ENCODE measurements around the gene PCSK9. TPM values are rescaled to one million over a fixed set of nuclear protein-coding genes. Genes with fewer than 3 reads are reported as not detected.
A peak's percentile ranks its signal among the peaks of the same experiment; 100 is the strongest.

The PCSK9 gene
- total and polyA plus RNA-seq, 9 of the 15 experiments (the other 6 are each of a cell fraction or from before 2014, with no cell fraction given): 3.2 to 58.6 (median 24.7) TPM

DNA sequence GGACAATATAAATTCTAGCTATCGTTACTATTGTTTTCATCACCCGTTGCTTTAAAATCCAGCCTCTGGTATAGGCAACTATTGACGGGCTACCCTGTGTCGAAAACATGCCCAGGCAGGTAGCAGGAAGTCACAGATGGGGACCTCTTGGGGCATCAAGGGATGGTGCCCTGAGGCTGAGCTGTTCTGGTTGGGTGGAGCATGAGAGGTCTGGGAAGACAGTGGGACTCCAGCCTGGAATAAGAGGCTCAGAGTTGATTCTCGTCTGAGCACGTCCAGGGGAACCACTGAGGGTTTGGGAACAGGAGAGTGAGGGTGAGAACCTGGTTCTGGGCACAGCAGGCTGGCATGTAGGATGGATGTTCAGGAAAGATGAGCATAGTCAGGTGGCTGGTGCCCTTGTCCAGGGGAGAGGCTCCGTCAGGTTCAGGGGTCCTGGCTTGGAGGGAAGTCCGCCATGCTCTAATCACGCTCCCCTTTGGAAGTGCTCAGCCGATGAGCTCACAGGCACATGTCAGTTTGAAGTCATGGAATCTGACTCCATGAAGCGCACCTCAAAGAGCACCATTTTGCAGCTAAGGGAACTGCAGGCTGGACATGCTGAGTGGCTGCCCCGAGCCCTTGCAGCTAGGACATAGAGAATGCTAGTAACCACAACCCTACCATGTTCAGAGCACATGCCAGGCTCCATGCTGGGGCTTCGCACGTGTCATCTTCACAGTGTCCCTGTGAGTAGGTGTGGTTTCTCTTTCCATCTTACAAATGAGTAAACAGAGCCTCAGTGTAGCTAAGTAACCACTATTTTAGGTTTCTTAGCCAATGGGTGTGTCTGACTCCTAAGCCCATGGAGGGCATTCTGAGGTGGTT is 21.0 kb downstream of the PCSK9 start (continued):
- TF ChIP-seq, protein P1, sequence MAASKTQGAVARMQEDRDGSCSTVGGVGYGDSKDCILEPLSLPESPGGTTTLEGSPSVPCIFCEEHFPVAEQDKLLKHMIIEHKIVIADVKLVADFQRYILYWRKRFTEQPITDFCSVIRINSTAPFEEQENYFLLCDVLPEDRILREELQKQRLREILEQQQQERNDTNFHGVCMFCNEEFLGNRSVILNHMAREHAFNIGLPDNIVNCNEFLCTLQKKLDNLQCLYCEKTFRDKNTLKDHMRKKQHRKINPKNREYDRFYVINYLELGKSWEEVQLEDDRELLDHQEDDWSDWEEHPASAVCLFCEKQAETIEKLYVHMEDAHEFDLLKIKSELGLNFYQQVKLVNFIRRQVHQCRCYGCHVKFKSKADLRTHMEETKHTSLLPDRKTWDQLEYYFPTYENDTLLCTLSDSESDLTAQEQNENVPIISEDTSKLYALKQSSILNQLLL (CRISPR knock-in tag; IDR thresholded peaks at IDR 0.05; ENCODE audit: borderline replicate concordance): no peak

DNA sequence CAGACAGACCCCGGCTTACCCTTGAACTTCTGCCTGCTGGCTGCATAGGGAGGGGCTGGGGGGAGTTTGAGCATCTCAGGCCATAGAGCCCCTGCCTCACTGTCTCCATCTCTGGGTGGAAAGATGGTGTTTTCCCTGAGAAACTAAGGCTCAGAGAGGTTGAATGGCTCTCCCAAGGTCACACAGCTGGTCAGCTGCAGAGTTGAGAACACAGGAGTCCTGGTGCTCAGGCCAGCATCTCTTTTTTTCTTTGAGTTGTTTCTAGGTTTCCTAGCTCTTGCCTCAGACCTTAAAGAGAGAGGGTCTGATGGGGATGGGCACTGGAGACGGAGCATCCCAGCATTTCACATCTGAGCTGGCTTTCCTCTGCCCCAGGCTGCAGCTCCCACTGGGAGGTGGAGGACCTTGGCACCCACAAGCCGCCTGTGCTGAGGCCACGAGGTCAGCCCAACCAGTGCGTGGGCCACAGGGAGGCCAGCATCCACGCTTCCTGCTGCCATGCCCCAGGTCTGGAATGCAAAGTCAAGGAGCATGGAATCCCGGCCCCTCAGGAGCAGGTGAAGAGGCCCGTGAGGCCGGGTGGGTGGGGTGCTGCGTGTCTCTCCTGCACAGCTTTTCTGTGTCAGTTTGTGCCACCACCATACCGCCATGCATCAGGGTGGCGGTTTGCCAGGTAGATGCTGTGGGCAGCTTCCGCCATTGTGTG is 21.8 kb downstream of the PCSK9 start:
- ChIA-PET CTCF (ENCODE audit: low intra/inter-chr PET ratio) (no interaction called here), POLR2A (interaction anchor here (0.6 to 3.4 kb wide), 7 partner anchors 12 to 268 kb away, joined by 3 to 24 read pairs (median 4); no protein-coding TSS in a partner anchor)
- no peaks in the 10 kb centered on the region for H3K9me3 ChIP-seq (replicated peaks; ENCODE audit: control insufficient read depth, insufficient read depth, low read depth, low read length)
- no peak overlapping the region for H2AFZ ChIP-seq (ENCODE audit: low read depth, low read length)
- H3K27me3 ChIP-seq (ENCODE audit: control insufficient read depth in 2 of 2, insufficient read depth in 2 of 2, low read length in 2 of 2): no peaks in the 10 kb centered on the region
- peaks cover 97% of the 10 kb centered on the region; the same call in 2 of the 3 replicates for H3K36me3 ChIP-seq (ENCODE audit: control insufficient read depth, insufficient read depth, low read length)
- intact Hi-C loops (cut with micrococcal nuclease) (no loop called here), in situ Hi-C loops (cut with MboI) (no loop called here)
- H3K79me2 ChIP-seq (ENCODE audit: control insufficient read depth, insufficient read depth, low read length): no peaks in the 10 kb centered on the region
- peaks cover 0 to 8% of the 10 kb centered on the region in 2 experiments; a peak in 2 of 5 replicates for H3K4me1 ChIP-seq (replicated peaks in 1 of 2; ENCODE audit: control insufficient read depth in 2 of 2, insufficient read depth in 2 of 2, low read length in 2 of 2)
- H3K4me3 ChIP-seq: no peak overlapping the region
- peak overlapping the region in 1 of 2 experiments; percentile 40; a peak in 1 of 4 replicates for H3K9ac ChIP-seq (ENCODE audit: insufficient read depth in 1 of 2, low read depth in 2 of 2, low read length in 2 of 2)
- no peak for DNase-seq (ENCODE audit: extremely low read depth in 1 of 4, low spot score in 3 of 4)
- no TSS peak for BruUV-seq (replicated peaks)
- ATAC-seq: no peak
- no peak overlapping the region for H3K4me2 ChIP-seq (ENCODE audit: insufficient read depth, low read length)
- FAIRE-seq: no peak
- 83% methylated on average over 9 of the region's 13 CpGs for WGBS (ENCODE audit: insufficient coverage, low coverage, missing lambda C conversion rate)
- H3K9me1 ChIP-seq (ENCODE audit: control insufficient read depth, insufficient read depth, low read length): no peaks in the 10 kb centered on the region
- no peak overlapping the region for H3K27ac ChIP-seq (ENCODE audit: extremely low read depth, low read depth, low read length)
- TF ChIP-seq HDAC1 (IDR thresholded peaks at IDR 0.05) (no peak), ZNF707 (CRISPR knock-in tag; conservative IDR thresholded peaks at IDR 0.05) (no peak), ZFP36 (IDR thresholded peaks at IDR 0.05; ENCODE audit: low read depth, low read length, partially characterized antibody) (peak; percentile 64), POLR3A (IDR thresholded peaks at IDR 0.05; ENCODE audit: borderline replicate concordance, extremely low read depth, insufficient read depth, insufficient read length) (no peak), NFRKB (IDR thresholded peaks at IDR 0.05; ENCODE audit: low read depth) (no peak), FOXA3 (CRISPR knock-in tag; conservative IDR thresholded peaks at IDR 0.05 in 1 of 2, IDR thresholded peaks at IDR 0.05 in 1 of 2) (no peak), POLR2G (IDR thresholded peaks at IDR 0.05; ENCODE audit: low read depth, low read length) (0 out of 2 replicates have a peak, but pooled peaks have one; percentile 47), CSDE1 (IDR thresholded peaks at IDR 0.05) (no peak), RFX7 (CRISPR knock-in tag; IDR thresholded peaks at IDR 0.05) (no peak), MIER1 (IDR thresholded peaks at IDR 0.05; ENCODE audit: low read depth) (no peak), MAFG (tag; conservative IDR thresholded peaks at IDR 0.05) (no peak), SOX6 (IDR thresholded peaks at IDR 0.05) (no peak)
- TF ChIP-seq, protein P2, sequence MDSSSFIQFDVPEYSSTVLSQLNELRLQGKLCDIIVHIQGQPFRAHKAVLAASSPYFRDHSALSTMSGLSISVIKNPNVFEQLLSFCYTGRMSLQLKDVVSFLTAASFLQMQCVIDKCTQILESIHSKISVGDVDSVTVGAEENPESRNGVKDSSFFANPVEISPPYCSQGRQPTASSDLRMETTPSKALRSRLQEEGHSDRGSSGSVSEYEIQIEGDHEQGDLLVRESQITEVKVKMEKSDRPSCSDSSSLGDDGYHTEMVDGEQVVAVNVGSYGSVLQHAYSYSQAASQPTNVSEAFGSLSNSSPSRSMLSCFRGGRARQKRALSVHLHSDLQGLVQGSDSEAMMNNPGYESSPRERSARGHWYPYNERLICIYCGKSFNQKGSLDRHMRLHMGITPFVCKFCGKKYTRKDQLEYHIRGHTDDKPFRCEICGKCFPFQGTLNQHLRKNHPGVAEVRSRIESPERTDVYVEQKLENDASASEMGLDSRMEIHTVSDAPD (CRISPR knock-in tag; IDR thresholded peaks at IDR 0.05): no peak
- TF ChIP-seq, protein P3, sequence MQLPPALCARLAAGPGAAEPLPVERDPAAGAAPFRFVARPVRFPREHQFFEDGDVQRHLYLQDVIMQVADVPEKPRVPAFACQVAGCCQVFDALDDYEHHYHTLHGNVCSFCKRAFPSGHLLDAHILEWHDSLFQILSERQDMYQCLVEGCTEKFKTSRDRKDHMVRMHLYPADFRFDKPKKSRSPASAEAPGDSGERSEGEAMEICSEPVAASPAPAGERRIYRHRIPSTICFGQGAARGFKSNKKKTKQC (CRISPR knock-in tag; IDR thresholded peaks at IDR 0.05): no peak
- H4K20me1 ChIP-seq (replicated peaks; ENCODE audit: control insufficient read depth, insufficient read depth, low read length): 0 out of 2 replicates have a peak, but pooled peaks cover 3% of the 10 kb centered on the region
